ENCODE measurements around the gene TANK.

Gene TANK

DNA sequence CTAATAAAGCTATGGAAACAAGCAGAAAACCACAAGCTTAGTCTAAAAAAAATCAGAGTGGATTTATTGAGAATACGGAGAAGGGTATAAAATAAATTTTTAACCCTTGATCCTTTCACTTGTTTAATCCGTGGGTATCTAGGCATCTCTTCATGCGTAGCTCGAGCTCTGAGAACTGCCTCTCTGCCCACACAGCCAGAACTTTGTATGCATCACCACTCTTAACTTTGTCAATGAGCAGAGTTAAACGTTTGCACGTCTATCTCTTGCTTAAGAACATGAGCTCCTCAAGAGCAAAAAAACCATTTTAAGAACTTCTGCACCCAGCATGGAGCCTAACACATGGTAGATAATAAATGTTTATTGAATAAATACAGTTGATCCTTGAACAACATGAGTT, 26.9 kb upstream of the TANK start:
- no peak for DNase-seq (ENCODE audit: low spot score)

DNA sequence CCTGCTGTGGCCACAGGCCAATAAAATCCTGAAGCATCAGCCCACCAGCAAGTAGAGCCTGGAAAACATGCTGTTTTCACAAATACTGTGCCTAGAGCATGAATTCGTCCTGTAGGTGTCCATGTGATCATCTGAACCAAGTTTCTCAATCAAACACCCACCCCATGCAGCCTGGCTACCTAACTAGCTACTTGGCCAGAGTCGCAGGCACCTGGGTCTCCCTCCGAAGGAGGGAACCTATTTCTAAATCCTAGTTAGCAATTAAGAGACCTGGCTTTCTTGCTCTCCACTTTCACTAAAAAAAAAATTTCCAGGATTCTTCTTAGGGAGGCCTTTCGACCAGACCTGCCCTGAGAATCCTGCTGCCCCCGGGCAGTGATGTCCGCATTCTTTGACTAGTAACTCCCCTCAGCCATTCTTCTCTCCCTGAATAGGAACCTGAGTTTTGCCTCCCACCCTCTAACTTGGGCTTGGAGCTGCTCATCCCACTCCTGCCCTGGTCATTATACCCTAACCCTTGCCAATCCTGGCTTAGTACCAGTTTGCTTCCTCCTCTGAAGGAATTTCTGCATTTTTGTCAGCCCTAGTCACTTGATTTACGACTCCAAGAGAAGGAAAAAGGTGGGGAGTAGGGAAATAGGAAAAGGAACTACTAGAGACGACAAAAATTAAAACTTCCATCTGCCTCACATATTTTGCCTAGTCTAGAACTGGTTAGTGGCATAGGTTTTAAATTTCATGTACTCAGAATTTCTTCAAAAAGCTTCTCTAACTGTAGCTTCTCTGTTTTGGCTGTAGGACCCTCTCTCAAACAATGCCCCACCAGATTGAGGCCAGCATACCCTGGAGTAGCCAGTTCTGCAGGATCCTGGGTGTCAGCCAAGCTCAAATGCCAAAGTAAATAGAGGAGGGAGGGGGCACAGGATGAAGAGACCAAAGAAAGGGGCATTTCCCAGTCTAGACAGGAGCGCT, 25.4 kb upstream of the TANK start:
- peak; percentile 38 for DNase-seq (ENCODE audit: low spot score)

DNA sequence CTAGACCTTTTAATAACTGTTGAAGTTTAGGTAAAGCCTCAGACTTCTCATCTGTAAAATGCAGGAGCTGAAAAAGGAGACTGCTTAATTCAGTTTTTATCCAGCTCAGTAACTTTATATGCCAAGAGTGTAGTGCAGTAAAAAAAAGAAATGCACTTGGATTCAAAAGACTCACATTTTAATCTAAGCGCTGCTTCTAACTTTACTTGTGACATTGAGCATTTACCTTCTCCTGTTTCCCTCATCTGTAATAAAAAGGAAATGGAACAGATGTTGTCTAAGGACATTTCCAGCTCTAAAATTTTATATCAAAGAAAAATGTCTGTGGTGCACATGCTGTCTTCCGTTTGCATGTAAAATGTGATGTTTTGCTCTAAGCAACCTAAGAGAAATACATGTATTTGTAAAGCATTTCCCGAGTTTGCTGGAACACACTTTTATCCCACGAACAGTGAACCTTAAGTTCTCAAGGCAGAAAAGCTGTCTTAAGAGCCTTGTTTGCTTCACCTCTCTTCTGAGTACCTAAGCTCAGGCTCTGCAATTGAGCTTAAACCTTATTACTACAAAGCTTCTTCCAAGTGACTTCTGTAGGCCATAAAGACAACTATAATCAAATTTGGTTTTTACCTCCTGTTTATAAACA, 24.2 kb upstream of the TANK start:
- no peak for DNase-seq (ENCODE audit: low spot score)

DNA sequence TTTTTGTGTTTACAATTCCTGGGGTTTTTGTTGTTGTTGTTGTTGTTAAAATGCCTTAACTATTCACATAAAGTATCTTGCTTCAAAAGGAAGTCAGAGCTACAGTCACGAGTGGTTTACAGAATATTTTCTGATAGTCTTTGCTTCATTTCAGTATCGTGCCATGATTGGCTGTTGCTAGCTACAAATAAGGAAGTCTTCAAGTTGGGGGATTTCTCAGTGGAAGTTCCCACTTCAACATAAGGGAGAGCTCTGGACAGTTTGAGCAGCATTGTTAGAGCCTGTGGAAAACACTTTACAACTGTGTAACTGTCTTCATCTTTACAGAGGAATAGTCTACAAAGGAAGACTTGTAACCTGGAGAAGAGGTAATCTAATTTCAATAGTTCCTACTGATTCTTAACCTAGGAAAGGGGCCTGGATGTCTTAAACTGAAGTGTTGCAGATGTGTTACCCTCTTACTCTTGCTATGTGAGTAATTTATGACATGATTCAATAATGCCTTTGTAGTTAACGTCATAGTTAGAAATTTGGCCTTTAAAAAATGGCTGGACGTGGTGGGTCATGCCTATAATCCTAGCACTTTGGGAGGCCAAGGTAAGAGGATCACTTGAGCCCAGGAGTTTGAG, 23.4 kb upstream of the TANK start:
- DNase-seq (ENCODE audit: low spot score), result peak; percentile 14

DNA sequence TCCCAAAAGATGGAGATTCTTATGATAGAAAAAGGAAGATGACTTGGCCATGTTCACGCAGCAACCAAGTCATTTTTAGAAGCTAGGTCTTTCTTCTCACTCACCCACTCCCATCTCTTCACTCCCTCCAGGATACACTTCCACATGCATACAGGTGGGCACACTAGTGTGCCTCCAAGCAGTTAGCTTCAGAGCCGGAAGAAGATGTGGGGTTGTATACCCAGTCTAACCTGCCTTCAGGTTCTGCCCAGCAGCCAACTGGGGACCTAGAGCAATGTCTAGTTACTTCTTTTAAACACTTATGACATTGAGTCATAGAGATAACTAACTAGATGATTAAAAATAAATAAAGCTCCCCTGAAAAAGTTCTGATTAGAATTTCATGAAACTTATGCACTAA, 21.8 kb upstream of the TANK start:
- DNase-seq (ENCODE audit: low spot score), result no peak

DNA sequence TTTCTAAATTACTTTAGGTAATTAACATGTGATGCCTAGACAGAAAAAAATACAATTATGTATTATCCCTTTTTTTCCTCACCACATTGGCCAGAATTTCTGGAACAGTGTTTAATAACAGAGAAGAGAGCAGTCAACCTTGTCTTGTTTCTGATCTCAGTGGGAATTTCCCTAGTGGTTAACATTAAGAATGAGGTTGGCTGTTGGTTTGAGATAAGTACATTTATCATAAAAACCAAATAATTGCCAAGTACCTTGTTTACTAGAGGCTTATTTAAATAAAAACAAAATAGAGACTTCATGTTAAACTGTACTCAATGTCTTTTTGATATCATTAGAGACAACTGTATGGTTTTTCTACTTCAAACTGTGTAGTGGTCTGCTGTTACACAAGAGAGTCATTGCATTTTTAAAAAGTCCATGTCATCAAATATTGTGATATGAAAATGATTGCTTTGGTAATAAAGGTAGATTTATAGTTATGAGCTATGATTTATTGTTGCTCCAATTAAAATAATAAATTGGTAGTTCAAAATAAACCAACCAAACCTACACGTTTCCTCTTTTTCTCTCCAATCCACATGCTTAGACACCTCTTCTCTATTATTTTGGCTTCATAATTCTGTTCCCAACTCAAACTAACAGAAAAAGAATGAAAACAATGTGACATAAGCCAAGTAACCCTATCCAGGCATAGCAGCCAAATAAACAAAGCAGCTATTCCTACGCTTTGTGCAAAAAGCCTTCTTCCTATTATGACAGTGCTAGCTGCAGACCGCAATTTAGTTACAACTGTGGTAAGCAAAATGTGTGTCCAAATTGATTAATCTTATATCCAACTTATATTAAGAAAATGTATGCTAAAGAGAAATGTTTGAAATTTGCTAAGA, 20.9 kb upstream of the TANK start:
- DNase-seq (ENCODE audit: low spot score), result no peak

DNA sequence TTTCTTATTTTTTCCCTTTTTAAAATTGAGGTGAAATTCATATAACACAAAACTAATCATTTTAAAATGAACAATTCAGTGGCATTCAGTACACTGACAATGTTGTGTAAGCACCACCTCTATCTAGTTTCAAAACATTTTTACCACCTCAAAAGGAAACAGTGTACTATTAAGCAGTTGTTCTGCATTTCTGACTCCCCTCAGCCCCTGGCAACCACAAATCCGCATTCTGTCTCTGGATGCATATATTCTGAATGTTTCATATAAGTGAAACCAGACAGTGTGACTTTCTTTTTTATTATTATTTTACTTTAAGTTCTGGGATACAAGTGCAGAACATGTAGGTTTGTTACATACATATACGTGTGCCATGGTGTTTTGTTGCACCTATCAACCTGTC, 19.2 kb upstream of the TANK start:
- no peak for DNase-seq (ENCODE audit: low spot score)

DNA sequence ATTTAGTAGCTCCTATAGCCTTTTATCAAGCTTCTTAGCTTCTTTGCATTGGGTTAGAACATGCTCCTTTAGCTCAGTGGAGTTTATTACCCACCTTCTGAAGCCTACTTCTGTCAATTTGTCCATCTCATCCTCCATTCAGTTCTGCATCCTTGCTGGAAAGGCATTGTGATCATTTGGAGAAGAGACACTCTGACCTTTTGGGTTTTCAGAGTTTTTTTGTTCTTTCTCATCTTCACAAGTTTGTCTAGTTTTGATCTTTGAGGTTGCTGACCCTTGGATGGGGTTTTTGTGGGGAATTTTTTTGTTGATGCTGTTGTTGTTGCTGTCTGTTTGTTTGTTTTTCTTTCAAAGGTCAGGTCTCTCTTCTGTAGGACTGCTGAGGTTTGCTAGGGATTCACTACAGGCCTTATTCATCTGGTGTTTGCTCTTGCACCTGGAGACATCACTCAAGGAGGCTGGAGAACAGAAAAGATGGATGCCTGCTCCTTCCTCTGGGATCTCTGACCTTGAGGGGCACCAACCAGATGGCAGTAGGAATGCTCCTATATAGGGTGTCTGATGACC, 13.9 kb upstream of the TANK start:
- DNase-seq (ENCODE audit: low spot score), result no peak

DNA sequence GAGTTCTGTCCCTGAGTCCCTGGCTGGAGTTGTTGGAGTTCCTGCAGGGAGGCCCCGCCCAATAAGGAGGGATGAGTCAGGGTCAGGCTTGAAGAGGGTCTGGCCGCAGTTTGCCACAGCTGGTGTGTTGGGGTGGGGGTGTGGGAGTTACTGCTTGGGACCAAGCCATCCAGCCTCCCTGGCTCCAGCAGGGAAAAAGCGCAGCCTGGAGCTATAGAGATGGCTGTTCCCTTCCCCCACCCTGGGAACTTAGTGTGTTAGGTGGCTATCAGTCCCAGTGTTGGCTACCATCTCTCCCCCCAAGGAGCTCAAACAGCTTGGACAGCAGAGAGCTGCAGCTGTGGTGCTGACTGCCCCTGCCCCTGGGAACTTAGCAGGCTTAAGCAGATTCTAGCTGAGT, 13.2 kb upstream of the TANK start:
- no peak for DNase-seq (ENCODE audit: low spot score)

DNA sequence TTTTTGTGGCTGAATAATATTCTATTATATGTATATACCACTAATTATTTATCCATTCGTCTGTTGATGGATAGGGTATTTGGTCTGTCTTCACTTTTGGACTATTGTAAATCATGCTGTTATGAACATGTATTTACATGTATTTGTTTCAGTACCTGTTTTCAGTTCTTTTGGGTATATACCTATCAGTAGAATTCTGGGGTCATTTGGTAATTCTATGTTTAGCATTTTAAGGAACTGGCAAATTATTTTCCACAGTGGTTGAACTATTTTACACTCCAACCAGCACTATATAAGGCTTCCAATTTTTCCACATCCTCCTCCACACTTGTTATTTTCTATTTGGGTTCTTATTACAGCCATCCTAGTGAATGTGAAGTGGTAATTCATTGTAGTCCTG, 12.4 kb upstream of the TANK start:
- DNase-seq (ENCODE audit: low spot score), result no peak

DNA sequence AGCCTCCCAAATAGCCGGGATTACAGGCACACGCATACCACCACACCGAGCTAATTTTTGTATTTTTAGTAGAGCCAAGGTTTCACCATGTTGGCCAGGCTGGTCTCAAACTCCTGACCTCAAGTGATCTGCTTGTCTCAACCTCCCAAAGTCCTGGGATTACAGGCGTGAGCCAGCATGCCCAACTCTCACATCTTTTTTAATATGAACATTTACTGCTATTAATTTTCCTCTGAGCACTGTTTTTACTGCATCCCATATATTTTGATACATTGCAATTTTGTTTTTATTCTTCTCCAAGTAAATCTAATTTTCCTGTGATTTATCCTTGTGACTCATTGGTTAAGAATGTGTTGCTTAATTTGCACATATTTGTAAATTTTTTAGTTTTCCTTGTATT, 9.5 kb upstream of the TANK start:
- DNase-seq (ENCODE audit: low spot score), result no peak

DNA sequence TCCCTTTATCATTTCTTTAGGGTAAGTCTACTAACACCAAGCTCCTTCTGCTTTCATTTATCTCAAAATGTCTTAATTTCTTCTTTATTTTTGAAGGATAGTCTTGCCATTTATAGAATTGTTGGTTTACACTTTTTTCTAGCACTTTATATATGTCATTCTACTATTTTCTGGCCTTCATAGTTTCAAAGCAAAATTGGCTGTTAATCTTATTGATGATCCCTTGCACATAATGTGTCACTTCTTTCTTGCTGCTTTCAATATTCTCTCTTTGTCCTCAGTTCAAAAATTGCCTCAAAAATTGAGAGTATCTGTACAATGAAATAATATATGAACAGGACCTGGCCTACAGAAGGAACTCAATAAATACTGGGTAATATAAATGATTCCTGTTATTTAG, 7.9 kb upstream of the TANK start:
- DNase-seq (ENCODE audit: low spot score), result no peak

DNA sequence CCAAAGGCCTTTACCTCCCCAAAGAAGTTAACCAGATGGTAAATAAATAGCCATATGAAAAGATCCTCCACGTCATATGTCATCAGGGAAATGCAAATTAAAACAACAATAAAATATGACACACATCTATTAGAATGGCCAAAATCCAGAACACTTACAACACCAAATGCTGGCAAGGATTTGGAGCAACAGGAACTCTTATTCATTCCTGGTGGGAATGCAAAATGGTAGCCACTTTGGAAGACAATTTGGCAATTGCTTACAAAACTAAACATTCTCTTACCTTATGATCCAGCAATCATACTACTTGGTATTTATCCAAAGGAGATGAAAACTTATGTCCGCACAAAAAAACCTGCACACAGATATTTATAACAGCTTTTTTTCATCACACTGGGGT, 1.3 kb upstream of the TANK start:
- DNase-seq (ENCODE audit: low spot score), result no peak

DNA sequence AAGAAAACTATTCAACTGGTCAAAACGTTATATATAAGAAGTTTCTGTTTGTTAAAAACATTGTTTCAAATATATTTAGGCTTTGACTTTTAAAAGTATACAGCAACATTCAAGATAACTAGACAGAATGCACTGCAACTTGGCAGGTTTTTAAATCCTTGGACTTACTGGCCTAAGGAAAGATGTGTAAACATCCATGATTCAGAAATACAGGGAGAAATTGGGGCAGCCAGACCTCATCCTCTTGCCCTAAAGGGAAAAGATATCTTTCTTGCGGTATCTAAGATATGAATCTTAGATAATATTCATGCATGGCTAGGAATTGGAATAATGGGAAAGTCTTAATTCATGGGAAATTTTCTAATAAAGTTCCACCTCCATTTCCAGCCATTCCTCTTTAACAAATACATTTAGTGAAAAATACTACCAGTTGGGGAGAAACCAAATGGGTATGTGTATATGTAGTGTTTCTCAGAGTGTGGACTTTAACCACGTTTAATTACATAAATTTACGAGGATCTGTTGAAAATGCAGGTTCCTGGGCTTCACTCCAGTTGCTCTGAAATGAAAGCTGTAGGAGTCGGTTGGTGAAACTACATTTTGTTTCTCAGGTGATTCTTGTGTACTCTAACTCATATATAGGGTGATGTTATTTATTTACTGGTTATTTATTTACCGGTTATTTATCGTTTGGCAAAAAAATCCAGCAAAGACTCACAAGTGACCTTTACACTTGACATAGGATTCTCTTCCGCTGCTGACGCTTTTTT, 587 bp upstream of the TANK start:
- no peak for DNase-seq (ENCODE audit: low spot score)

DNA sequence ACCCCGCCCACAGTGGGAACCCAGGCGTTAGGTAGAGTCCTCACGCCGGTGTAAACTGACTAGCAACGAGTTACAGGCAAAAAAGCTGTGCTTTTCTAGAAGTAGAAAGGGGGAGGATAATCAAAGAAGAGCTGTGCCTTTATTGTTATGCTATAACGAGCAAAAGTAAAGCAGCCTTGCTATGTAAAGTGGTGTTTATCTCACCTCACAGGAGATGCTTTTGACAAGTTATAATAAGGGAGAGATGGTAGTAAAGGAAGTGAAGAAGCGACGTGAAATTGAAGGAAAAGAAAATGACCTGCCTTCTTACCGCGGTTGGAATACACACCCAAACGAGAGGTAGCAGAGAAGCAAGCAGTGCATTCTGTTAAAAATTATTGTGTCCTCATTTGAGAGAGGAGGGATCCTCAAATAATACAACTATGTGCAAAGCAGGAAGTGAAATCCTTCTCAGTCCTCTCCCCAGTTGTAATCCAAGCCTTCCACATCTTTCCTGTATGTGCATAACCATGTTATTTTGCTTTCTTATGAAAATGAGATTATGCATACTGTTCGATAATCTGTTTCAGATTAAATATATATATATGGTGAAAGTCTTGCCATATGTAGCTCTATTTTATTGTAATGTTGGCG, 962 bp downstream of the TANK start:
- DNase-seq (ENCODE audit: low spot score), result no peak

DNA sequence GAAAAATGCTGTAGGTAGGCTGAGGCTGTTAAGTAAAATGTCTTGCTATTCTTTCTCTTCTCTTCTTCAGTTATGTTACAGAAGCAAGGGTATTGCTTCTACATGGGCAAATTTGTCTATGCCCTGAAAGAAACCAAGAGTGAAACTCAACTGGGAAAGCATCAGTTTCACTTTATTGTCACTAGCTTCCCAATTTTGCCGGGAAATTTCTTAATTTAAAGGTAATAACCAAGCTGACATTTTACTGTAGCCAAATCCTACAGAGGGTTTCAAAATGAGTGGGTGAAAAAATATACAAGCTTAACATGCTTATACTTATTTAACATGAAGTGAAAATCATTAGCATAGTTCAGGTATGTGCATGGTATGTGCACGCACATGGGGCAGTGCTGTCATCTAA, 3.2 kb downstream of the TANK start:
- DNase-seq (ENCODE audit: low spot score), result no peak

DNA sequence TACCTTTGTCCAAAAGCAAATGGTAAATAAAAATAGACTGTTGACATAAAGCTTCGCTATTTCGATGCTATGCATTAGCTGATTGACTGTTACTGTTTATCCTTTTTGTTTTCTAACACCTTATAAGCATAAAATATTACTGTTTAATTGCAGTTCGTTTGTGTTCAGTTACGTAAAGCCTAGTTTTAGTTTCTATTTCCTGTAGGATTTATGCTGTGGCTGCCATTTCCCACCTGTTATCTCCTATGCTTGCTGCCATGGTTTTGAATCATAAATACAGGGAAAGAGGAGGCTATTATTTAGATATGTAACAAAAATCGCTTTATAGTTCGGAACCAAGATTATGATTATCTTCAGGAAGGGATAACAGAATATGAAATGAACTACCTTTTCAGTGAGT, 3.9 kb downstream of the TANK start:
- DNase-seq (ENCODE audit: low spot score), result no peak

DNA sequence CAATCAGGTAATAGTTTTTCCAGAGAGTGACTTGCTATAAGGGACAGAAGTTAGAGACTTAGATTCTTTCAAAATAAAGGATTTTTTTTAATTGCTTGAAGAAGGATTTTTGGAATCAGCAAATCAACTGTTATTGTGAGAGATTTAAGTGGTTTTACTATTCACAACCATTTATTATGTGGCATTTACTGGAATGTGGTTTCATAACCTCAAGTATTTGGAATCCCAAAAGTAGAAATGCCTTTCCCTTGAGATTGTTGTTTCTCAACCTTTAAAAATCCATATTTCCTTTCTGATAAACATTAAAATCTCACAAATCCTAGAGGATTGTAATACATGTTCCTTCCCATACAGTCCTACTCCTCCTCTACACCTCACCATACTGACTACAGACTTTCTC, 5.0 kb downstream of the TANK start:
- no peak for DNase-seq (ENCODE audit: low spot score)

DNA sequence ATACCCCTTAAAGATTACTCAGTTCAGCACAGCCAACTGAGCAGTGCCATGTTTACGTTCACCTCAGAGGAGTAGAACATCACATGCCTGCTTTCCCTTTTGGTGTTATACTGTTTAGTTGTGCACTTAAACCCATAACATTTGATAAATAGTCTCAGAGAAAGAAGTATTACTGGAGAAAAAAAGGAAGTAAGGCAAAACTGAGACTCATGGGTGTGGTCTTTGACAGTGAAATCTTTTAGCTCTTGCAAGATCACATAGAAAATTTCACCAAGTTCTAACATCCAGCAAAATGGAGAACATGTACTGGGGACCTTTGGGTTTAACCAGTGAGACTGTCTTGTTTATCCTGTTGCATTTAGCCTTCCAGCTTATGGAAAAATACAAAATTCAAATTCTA, 5.6 kb downstream of the TANK start:
- no peak for DNase-seq (ENCODE audit: low spot score)

All from iPS-NIHi11 (cell line).